MG63 (cell line): ENCODE results near the gene MSI2. TPM values are rescaled to one million over a fixed set of nuclear protein-coding genes. Genes with fewer than 3 reads are reported as not detected.
"Not testable (repeated sequence)": the region's sequence is repeated elsewhere in the genome, so short reads cannot be mapped to it uniquely, and the experiment has no call there.

Experiments
- DNase-seq: peaks from one replicate; pipeline ENCODE4 v3.0.0-alpha.2; 2020
- H3K27me3 ChIP-seq: fragments of 250-450 bp; sonication (Bioruptor Pico); 2 replicates; pipeline ENCODE4 v1.5.1; 2020; ENCODE audit warnings: mild to moderate bottlenecking, moderate library complexity
- H3K36me3 ChIP-seq: fragments of 250-450 bp; sonication (Bioruptor Pico); 2 replicates; pipeline ENCODE4 v1.5.1; 2020; ENCODE audit warnings: mild to moderate bottlenecking, moderate library complexity
- H3K4me3 ChIP-seq: fragments of 250-450 bp; sonication (Bioruptor Pico); 2 replicates; pipeline ENCODE4 v1.5.1; 2020; ENCODE audit warnings: mild to moderate bottlenecking, moderate library complexity
- H3K9me3 ChIP-seq: fragments of 250-450 bp; sonication (Bioruptor Pico); 2 replicates; pipeline ENCODE4 v1.5.1; 2020; ENCODE audit warnings: mild to moderate bottlenecking, moderate library complexity
- total RNA-seq: library from RNA; depleted of rRNA; stranded (reverse); fragments of >200 nt; shearing (Covaris generic); gene quantifications from 2 replicates; pipeline ENCODE4 v1.2.3, GENCODE V29; 2014; ENCODE audit warnings: low replicate concordance

The MSI2 gene
- total RNA-seq, 1 experiment from 2014 or later = 2.8 TPM

DNA sequence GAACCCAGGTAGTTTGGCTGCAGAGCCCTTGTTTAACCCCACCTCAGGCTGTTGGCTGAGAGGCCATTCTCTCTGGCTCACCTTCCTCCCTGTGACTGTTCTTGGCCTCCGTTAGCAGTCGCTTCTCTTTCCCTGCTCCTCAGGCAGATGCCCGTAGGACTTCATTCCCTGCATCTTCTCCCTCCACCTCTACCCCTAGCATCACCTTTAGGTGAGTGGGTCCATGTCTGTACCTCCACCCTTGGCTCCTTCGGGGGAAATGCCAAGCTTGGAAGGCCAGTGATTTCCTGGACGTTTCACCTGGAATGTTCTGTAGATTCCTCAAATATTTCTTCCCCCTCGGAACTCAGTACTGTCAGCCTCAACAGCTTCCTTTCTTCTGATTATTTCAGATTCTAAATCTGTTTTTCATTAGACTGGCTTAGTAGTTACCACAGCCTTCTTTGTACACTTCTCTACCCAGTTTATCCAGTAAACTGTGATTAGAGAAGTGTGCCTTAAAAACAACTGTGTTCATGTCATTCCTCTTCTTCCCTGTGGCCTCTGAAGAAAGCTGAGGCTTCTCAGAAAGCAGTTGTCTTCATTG, 227.9 kb downstream of the MSI2 start:
- Histone ChIP-seq H3K9me3 (no peaks in the 10 kb centered on the region), H3K4me3 (no peak overlapping the region), H3K36me3 (no peaks in the 10 kb centered on the region), H3K27me3 (no peaks in the 10 kb centered on the region)
- DNase-seq = no peak

GRCh38 chr17:57484826-57485565, 228.7 kb downstream of the MSI2 start:
- DNase-seq = no peak
- Histone ChIP-seq H3K27me3 (no peaks in the 10 kb centered on the region), H3K4me3 (no peak overlapping the region), H3K9me3 (no peaks in the 10 kb centered on the region), H3K36me3 (no peaks in the 10 kb centered on the region)

- no peaks in the 10 kb centered on the region for H3K36me3 ChIP-seq
- H3K27me3 ChIP-seq = no peaks in the 10 kb centered on the region
- no peak for DNase-seq
- H3K4me3 ChIP-seq = no peak overlapping the region
- H3K9me3 ChIP-seq = no peaks in the 10 kb centered on the region
These were observed 229.2 kb downstream of the MSI2 start for GRCh38 chr17:57485566-57485865.

DNA sequence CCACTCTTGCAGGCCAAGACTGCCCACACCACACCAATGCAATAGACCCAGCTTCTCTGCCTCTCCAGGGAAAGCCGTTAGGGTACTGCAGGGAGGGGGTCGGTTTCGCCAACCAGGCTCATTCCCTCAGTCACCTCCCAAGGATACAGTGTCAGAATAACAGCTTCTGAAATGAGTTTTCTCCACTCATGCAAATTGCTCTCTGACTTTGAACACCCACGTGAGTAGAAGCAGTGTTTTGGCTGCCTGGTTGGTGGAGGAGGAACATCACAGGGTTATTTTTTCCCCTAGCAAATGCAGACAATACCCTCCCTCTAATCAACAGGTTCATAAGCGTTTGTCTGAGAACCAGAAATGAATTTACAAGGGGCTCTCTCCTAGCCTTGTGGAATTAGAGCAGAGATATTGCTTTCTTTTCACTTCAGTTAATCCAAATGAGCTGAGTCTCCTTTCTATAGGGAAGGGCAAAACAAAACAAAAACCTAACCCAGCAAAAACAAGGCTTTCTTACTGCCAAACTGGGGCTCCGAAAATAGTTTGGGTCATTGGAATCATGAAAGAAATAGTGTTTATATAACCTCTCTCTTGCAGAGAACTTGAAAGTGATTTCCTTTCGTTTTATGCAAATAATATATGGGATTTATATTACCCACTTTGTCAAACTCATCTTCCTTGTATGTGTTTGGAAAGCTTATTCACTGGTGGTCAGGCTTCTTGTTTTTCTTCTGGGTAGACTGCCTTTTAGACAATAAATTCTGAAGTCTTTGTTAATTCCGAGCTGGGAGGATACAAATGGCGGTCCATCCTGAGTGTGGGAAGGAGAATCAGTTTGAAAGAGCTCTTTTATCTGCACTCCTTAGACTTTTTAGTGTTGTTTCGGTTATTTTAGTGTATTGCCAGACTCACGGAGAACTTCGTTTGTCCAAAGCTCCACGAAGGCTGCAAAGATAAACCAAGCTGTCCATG, 229.9 kb downstream of the MSI2 start:
- Histone ChIP-seq H3K9me3 (no peaks in the 10 kb centered on the region), H3K36me3 (no peaks in the 10 kb centered on the region), H3K27me3 (no peaks in the 10 kb centered on the region), H3K4me3 (no peak overlapping the region)
- DNase-seq = no peak

- Histone ChIP-seq H3K4me3 (no peak overlapping the region), H3K36me3 (no peaks in the 10 kb centered on the region), H3K9me3 (no peaks in the 10 kb centered on the region), H3K27me3 (no peaks in the 10 kb centered on the region)
- DNase-seq = no peak
These were observed 230.6 kb downstream of the MSI2 start for GRCh38 chr17:57486882-57487301.

DNA sequence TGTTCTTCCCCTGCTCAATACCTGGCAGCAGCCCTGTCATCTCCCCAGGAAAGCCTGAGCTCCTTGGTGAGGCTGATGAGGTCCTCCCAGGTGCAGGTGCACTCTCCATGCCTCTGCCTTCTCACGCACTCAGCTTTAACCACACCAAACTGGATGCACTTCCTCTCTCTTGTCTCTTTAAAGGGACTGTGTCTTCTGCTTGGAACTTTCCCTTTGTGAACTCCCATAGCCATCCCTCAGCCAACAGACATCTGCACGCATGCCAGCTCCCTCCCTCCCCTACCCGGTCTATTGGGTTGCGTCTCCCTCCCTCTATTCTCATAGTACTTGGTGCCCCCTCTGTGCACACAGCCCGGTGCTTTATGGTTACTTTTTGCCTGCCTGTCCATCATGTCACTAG, 231.2 kb downstream of the MSI2 start:
- DNase-seq = no peak
- Histone ChIP-seq H3K4me3 (no peak overlapping the region), H3K36me3 (no peaks in the 10 kb centered on the region), H3K9me3 (no peaks in the 10 kb centered on the region), H3K27me3 (no peaks in the 10 kb centered on the region)

DNA sequence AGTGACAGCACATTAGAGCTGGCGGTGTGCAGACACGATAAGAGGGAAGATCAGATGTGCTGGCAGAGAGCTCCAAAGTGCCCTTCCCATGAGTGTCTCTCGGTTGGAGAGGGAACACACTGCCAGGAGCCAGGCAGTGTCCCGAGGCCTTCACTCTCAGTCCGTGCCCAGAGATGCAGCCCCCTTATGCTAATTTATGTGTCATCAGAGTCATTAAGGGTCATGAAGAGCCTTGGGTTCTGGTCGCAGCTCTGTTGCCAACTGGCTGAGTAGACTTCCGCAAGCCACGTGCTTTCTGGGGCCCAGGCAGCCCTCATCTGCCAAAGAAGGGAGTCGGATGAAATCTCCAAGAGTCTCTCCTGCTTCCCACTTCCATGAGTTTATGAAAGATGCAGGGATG, 232.5 kb downstream of the MSI2 start:
- DNase-seq = no peak
- Histone ChIP-seq H3K27me3 (no peaks in the 10 kb centered on the region), H3K36me3 (no peaks in the 10 kb centered on the region), H3K4me3 (no peak overlapping the region), H3K9me3 (no peaks in the 10 kb centered on the region)

DNA sequence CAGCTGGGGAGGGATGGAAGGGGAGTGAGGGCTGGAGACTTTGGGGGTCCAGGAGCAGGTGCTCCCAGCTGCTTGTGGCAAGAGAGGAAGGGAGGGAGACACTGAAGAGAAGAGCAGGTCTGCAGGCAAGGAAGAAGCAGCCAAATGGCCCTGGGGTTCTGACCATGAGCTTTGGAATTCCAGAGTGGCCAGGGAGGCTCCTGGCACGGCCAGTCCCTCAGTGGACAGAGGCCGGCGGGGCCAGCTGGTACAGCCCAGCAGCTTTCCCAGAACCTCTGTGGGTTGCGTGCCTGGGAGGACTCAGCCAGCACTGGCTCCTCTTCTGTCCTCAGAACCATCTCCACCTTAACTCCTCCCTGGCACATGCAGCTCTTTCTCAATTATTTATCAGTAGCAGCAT, 233.0 kb downstream of the MSI2 start:
- DNase-seq = peak; percentile 9
- no peaks in the 10 kb centered on the region for H3K27me3 ChIP-seq
- no peak overlapping the region for H3K4me3 ChIP-seq
- no peaks in the 10 kb centered on the region for H3K9me3 ChIP-seq
- H3K36me3 ChIP-seq = no peaks in the 10 kb centered on the region

GRCh38 chr17:57490111-57490845, 234.0 kb downstream of the MSI2 start:
- H3K27me3 ChIP-seq = no peaks in the 10 kb centered on the region
- DNase-seq = no peak
- H3K9me3 ChIP-seq = no peaks in the 10 kb centered on the region
- no peaks in the 10 kb centered on the region for H3K36me3 ChIP-seq
- no peak overlapping the region for H3K4me3 ChIP-seq

- Histone ChIP-seq H3K4me3 (no peak overlapping the region), H3K27me3 (no peaks in the 10 kb centered on the region), H3K9me3 (no peaks in the 10 kb centered on the region), H3K36me3 (no peaks in the 10 kb centered on the region)
- no peak for DNase-seq
These were observed 234.6 kb downstream of the MSI2 start for GRCh38 chr17:57490890-57491289.

DNA sequence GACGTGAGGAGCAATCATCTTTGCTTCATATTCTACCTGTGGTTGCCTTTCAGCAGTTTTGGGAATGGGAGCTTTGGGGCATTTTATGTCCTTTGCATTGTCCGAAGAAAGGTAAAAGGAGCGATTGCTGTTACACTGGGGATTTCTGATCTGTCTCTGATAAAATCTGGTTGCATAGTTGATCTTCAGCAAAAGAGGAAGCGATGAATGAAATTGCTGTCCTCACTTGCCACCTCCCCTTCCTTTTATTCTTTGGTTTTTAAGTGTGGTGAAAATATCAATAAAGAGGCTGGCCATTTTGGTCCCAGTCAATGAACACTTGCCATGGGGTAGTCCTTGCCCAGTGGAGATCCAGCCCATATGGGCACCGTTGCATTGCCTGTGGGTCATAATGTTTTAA, 236.8 kb downstream of the MSI2 start:
- Histone ChIP-seq H3K9me3 (no peaks in the 10 kb centered on the region), H3K4me3 (no peak overlapping the region), H3K27me3 (no peaks in the 10 kb centered on the region), H3K36me3 (no peaks in the 10 kb centered on the region)
- DNase-seq = no peak

GRCh38 chr17:57493625-57494024, 237.3 kb downstream of the MSI2 start:
- no peak for DNase-seq
- Histone ChIP-seq H3K27me3 (no peaks in the 10 kb centered on the region), H3K9me3 (no peaks in the 10 kb centered on the region), H3K4me3 (no peak overlapping the region), H3K36me3 (no peaks in the 10 kb centered on the region)

DNA sequence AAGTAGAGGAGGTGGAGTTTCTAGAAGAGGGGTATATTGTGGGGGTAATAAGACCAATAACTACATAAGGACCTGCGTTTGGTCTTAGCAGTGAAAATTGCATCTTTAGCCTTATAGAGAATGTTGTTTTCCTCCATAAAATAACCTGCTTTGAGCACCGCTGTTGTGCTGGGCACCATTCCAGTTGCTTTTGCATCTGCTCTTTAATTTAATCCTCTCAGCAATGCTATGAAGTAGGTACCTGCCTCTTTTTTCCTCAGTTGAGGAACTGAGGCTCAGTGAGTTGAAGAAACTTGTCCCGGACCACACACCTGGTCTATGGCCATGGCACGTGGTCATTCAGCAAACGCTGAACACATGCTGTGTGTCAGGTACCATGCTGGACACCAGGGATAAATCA, 238.1 kb downstream of the MSI2 start:
- no peaks in the 10 kb centered on the region for H3K27me3 ChIP-seq
- H3K4me3 ChIP-seq = no peak overlapping the region
- DNase-seq = no peak
- no peaks in the 10 kb centered on the region for H3K36me3 ChIP-seq
- no peaks in the 10 kb centered on the region for H3K9me3 ChIP-seq

DNA sequence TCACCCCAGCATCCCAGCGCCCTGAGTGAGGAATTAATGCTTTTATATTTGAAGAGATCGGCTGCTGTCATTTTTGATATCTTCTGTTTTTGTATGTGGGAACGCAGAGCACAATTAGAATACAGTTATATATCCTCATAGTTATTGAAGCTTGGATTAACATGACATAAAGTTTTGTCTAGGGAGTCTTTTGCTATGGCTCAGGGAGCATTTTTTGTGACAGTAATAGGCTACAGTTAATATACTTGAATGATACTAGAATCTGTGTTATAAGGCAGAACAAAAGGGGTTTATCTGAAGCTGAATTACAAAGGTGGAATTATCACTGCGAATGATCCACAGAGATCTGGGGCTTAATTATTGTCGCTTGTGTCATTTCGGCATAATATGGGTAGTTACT, 239.4 kb downstream of the MSI2 start:
- no peaks in the 10 kb centered on the region for H3K9me3 ChIP-seq
- H3K27me3 ChIP-seq = no peaks in the 10 kb centered on the region
- no peak overlapping the region for H3K4me3 ChIP-seq
- no peaks in the 10 kb centered on the region for H3K36me3 ChIP-seq
- DNase-seq = no peak

DNA sequence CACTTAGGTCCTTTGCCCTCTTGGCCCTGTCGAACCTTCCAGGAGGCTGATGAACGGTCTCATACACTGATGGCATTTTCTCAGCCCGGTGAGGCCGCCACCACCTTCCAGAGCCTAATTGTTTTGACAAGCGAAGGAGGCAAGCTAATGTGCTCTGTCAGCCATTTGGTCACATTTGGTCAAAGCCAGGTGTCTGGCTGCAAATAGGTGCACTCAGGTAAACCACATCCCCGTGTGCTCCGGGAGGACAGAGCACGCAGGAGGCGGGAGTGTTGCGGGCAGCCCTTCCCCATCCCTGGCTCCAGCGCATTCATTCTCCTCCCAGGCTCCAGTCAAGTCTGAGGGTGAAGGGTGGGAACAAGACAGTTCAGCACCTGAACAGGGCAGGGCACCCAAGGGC, 240.1 kb downstream of the MSI2 start:
- Histone ChIP-seq H3K36me3 (no peaks in the 10 kb centered on the region), H3K4me3 (no peak overlapping the region), H3K9me3 (no peaks in the 10 kb centered on the region), H3K27me3 (no peaks in the 10 kb centered on the region)
- no peak for DNase-seq

DNA sequence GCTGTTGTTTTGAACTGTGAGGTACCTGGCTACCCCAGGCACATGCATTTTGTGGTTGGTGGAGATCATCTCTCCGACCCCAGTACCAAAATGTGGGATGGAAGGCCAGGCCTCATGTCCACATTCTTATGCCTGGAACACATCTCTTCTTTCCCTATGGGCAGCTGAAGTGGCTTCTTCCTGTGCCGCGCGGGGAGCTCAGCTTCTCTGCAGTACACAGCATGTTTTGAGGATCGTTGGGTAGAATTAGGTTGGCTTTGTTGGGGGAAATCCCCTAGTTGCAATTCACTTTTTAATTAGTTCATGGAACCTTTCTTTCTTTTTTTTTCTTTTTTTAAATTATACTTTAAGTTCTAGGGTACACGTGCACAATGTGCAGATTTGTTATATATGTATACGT, 242.1 kb downstream of the MSI2 start:
- Histone ChIP-seq H3K9me3 (no peaks in the 10 kb centered on the region), H3K36me3 (no peaks in the 10 kb centered on the region), H3K4me3 (no peak overlapping the region), H3K27me3 (no peaks in the 10 kb centered on the region)
- DNase-seq = no peak

DNA sequence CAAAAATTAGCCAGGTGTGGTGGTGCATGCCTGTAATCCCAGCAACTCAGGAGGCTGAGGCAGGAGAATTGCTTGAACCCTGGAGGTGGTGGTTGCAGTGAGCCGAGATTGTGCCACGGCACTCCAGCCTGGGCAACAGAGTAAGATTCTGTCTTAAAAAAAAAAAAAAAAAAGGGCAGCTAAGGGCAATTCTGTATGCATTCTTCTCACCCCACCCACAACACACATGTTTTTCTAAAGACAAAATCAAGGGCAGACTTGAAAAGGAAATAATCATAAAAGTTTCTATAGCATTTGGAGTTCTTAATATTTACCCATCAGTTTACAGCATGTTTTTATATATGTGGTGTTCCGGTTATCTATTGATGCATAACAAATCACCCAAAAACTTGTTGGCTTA, 242.9 kb downstream of the MSI2 start:
- not testable (repeated sequence) for H3K27me3 ChIP-seq, H3K9me3 ChIP-seq, DNase-seq, H3K4me3 ChIP-seq, H3K36me3 ChIP-seq
